NCI-H146 treated with DMSO at 0.1 percent for 48 hours (cell line): ENCODE measurements around the gene TACC2.

Experiments used
- DNase-seq: peaks from one replicate; lab custom pipeline; 2025; ENCODE audit not compliant: unreplicated experiment; lab: John Stamatoyannopoulos, UW

Gene TACC2

DNA sequence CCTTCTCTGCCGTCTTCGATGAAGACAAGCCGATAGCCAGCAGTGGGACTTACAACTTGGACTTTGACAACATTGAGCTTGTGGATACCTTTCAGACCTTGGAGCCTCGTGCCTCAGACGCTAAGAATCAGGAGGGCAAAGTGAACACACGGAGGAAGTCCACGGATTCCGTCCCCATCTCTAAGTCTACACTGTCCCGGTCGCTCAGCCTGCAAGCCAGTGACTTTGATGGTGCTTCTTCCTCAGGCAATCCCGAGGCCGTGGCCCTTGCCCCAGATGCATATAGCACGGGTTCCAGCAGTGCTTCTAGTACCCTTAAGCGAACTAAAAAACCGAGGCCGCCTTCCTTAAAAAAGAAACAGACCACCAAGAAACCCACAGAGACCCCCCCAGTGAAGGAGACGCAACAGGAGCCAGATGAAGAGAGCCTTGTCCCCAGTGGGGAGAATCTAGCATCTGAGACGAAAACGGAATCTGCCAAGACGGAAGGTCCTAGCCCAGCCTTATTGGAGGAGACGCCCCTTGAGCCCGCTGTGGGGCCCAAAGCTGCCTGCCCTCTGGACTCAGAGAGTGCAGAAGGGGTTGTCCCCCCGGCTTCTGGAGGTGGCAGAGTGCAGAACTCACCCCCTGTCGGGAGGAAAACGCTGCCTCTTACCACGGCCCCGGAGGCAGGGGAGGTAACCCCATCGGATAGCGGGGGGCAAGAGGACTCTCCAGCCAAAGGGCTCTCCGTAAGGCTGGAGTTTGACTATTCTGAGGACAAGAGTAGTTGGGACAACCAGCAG, 221.7 kb downstream of the TACC2 start:
- no peak for DNase-seq

DNA sequence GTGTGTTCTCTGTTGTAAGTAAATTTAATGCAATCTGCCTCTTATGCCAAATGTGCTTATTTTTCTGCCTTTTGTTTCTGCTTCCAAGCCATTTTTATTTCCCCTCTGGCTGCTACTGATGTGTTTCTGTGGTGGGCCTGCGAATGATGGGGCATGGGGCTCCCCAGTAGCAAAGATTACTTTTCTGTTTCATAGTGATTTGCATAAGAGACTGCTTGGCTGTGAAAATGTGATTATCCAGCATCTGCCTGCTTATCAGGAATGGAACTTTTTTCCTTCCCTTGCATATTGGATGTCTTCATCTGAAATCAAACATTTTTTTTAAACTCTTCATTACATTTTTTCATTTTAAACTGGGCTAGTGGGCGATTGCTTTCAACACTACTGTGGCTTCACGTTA, 224.4 kb downstream of the TACC2 start:
- no peak for DNase-seq

DNA sequence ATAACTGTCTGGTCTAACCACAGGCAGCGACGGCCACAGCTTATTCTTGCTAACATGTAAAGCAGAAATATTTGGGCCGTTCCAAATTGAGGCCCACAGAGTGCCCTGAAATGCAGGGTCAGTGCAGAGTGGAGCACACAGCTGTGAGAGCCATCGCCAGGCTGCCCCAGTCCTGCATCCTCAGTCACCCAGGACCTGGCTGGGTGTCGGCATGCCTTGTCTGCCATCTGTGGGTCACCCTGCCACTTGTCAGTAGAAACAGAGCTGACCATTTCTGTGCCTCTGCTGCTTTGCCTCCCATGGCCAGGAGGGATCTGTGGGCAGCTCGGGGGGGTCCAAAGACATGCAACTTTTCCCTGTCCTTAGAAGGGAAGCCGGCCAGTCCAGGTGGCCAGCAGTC, 224.8 kb downstream of the TACC2 start:
- no peak for DNase-seq

DNA sequence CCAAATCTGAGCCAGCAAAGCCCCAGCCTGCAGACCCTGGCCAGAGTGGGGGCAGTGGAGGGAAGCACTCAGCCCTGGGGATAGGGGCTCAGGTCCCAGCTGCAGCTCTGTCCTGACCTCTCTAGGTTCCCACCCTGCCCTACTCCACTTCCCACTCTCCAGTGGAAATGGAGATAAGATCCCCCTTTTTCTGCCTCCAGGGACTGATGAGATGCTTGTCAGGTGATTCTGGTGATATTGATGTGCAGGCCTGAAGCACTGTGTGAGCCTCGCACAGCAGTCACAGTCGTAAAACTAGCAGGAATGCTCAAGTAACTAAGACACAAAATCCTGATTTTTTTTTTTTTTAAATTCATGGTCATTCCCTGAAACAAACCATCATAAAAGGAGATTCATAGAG, 227.1 kb downstream of the TACC2 start:
- DNase-seq: no peak

- DNase-seq: no peak
Observed at GRCh38 chr10:122219340-122219739, 230.4 kb downstream of the TACC2 start.

DNA sequence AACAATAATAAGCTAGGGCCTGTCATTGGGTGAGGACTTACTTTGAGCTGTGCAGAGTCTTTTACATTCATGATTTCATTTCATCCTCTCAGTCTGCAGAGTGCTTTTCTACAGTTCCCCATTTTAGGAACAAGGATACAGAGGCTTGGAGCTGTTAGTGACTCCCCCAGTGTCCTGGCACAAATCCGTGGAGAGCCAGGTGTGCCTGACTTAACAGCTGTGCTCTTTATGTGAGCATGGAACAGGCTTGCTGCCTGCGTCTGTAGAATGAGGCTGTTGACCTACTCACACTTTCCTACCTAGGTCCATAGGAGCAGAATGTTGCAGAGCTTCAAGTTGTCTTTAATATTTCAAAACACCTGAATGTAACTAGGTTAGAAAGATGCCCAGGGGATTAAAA, 231.8 kb downstream of the TACC2 start:
- no peak for DNase-seq

DNA sequence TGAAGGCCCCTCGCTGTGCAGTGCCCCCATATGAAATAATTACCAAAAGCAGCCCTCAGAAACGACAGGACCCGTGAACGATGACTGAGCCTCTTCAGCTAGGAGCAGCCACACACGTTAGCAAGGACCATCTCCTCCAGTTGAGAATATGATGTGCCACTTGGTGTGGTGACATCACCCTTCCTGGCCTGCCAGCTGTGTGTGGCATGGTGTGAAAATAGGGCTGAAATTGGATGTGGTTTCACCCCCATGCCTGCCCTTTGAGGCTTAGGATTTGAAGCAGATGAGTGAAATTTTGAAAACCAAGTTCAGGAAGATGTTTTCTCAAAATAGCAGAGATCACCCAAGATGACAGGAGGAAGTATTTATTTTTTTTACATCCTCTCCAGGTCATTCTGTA, 233.0 kb downstream of the TACC2 start:
- no peak for DNase-seq

DNA sequence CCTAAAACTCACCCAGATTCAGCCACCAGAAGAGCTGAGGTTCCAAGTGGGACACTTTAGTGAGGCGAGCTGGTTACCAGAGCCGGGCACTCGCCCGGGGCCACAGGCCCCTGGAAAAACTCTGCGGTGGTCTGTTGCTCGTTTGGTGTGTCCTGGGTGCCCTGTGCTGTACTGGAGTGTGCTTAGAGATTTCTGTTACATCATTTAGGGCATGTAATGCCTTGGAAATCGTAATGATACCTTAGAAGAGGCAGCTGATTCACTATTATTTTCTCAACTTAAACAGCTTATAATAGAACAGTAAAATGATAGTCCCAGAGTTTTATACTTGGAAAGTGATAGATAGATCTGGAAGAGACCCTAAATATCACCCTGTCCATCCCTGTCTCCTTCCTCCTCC, 233.7 kb downstream of the TACC2 start:
- DNase-seq: no peak

GRCh38 chr10:122224159-122224558, 235.2 kb downstream of the TACC2 start:
- DNase-seq: no peak

GRCh38 chr10:122225330-122225729, 236.4 kb downstream of the TACC2 start:
- no peak for DNase-seq

DNA sequence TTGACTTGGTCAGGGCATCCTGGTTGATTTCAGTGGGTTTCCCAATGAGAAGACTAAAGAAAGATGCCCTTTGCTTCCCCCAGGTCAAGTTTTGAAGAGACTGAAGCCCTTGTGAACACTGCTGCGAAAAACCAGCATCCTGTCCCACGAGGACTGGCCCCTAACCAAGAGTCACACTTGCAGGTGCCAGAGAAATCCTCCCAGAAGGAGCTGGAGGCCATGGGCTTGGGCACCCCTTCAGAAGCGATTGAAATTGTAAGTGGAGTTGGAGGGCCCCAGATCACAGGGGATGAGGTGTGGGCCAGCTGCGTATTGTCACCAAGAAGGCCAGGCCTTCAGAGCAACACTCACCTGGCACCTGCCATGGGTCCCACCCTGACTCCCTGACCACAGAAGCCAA, 238.8 kb downstream of the TACC2 start:
- no peak for DNase-seq

GRCh38 chr10:122229666-122230065, 240.7 kb downstream of the TACC2 start:
- no peak for DNase-seq

GRCh38 chr10:122230222-122230621, 241.3 kb downstream of the TACC2 start:
- DNase-seq: no peak

DNA sequence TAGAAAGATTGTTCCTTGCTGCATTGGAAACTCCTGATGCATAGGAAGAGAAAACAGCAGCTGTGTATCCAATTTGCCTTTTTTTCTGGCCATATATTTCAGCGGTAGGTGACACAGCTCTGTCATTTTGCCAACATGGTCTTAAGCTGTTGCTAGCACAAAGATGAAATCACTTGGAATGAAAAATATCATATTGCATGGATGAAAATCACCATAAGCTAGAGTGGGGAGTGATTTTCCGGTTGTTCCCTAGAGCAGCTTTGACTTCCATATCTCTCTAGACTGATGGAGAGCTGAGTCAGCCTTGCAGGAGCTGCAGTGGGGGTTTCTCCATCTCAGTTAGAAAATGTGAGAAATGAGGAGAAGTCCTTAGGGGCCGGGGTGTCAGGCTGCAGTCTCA, 243.8 kb downstream of the TACC2 start:
- DNase-seq: no peak

DNA sequence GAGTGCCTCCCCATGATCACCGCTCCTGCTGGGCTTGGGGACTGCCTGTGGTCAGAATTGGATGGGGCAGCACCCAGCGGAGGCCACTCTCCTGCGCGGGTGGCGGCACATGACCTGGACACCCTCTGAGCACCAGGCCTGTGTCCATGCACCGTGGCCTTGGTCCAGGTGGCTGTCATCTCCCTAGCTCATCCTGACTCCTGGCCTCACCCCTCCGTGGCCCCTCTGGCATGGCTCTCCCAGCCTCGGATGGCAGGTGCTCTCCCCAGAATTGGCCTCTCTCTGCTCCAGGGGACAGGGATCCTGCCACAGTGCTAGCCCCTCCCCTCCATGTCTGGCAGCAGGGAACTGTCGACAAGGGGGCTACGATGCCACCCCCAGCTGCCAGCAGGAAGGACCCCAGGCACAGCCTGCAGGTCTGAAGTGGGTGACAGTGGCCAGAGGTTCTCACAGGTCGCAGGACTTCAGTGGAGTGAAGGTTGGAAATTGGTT, 244.9 kb downstream of the TACC2 start:
- no peak for DNase-seq

- DNase-seq: peak; percentile 83
Observed at GRCh38 chr10:122234416-122234815, 245.5 kb downstream of the TACC2 start.

GRCh38 chr10:122236690-122237306, 247.8 kb downstream of the TACC2 start:
- DNase-seq: peak; percentile 35

DNA sequence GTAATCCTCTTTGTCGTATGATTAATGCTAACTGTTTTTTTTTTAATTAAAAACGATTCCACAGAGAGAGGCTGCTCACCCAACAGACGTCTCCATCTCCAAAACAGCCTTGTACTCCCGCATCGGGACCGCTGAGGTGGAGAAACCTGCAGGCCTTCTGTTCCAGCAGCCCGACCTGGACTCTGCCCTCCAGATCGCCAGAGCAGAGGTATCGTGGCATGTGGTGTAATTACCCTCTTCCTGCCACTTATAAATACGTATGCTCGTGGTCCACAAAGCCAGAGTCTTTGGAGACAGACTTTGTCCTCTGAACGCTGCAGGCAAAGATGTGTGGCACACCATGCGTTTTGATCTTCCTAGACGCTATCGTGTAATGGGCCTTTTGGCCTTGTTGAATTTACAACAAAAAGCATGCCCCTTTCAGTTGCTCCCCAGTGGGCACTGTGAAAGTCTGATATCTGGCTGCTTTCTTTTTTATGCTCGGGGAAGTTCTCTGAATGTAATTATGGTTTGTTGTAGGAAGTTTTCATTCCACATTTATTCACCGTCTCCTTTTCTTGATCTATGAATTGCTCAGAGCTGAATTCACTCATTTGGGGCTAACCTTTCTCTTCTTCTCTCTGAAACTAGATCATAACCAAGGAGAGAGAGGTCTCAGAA, 248.5 kb downstream of the TACC2 start:
- DNase-seq: peak; percentile 34

DNA sequence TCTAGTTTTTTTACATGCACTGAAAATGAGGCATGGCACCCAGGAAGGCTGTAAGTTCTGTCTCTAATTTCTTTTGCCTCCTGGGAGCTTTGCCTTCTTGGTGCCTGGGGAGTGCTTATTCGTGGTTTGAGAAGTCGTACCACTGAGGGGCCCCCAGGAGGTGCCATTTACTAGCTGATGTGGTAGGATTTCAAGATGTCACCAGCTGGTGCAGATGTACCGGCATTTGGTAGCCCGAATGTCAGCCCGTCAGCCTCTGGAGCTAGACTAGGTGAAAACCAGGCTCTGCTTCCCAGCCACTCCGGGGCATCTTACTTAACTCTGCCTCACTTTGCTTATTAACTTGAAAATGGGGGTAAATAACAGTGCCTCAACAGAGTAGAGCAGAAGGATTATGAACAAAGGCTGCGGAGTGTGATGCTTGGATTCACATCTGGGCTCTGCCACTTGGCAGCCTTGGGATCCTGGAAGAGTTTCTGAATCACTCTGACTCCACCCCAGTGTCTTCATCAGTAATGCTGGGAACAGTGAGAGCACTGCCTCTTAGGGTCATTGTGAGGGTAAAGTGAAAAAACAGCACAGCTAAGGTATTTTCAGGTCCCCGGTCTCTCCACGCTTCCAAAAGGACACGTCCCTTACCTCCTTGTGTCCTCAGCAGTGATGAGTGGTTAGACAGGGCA, 250.8 kb downstream of the TACC2 start:
- no peak for DNase-seq

DNA sequence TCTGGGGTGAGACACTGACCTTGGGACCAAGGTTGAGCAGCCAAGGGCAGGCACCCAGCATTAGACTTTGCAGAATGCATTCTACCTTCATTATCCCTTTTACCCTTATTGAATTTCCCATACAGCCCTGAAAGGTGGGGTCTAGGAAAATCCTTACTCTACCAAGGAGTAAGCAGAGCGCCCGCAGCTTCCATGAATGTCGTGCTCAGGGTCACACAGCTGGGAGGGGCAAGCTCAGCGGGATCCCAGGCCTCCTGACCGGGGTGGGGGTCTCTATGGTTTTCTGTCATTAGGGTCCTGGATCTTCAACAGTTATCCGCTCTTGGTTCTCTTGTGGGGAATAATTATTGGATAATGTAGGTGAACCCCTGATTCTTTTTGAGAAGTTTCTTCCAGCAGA, 251.4 kb downstream of the TACC2 start:
- no peak for DNase-seq

DNA sequence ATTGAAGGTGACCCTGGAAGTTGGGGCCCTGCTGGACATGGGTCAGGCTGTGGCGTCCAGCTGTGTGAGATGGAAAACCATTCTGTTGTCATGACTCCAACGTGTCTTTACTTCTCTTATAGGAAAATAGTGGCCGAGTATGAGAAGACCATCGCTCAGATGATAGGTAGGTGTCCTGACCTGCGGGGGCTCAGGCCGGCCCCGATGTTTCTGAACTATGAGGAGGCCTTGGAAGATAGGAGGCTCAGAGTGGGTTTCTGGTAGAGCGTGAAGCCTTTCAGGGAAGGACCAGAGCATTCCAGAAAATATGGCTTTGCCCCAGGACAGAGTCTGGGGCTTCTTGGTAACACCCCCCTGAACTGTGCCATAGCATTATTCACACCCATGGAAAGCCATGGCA, 252.9 kb downstream of the TACC2 start:
- DNase-seq: no peak

- no peak for DNase-seq
Observed at GRCh38 chr10:122243550-122243949, 254.6 kb downstream of the TACC2 start.
